Measurements from ENCODE around the gene SRPRA. TPM values are rescaled to one million over a fixed set of nuclear protein-coding genes. Genes with fewer than 3 reads are reported as not detected.
A peak's percentile ranks its signal among the peaks of the same experiment; 100 is the strongest.

The SRPRA gene
- total and polyA plus RNA-seq, 12 donors, result 32.5 to 88.4 (median 75.1) TPM

DNA sequence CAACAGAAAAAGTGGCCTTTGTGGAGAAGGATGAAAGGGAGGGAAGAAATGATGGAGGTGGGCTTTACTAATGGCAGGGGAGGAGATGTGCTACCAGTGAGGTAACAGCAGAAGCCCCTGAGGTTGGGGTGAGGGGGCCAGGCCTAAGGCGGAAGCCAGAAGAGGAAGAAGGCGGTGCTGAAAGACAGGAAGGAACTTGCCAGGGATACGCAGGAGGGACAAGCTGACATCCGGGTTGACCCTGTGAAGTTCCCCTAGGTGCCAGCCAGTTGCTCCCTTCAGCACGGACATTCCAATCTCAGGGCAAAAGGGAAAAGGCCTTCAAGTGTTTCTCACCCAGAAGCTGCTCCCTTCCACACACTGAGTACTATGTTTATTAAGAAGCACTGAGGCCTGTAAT is 11.9 kb upstream of the SRPRA start:
- Histone ChIP-seq H3K27ac (peak overlapping the region in 3 of 10 donors; percentile 19 to 81 (median 44)), H3K4me3 (no peak overlapping the region), H3K27me3 (no peaks in the 10 kb centered on the region), H3K9me3 (no peaks in the 10 kb centered on the region), H3K4me1 (peaks cover 0 to 51% (median 11%) of the 10 kb centered on the region in 9 donors), H3K36me3 (peaks cover 0 to 30% (median 0%) of the 10 kb centered on the region in 9 donors)
- ATAC-seq, result no peak
- TF ChIP-seq, protein P1, sequence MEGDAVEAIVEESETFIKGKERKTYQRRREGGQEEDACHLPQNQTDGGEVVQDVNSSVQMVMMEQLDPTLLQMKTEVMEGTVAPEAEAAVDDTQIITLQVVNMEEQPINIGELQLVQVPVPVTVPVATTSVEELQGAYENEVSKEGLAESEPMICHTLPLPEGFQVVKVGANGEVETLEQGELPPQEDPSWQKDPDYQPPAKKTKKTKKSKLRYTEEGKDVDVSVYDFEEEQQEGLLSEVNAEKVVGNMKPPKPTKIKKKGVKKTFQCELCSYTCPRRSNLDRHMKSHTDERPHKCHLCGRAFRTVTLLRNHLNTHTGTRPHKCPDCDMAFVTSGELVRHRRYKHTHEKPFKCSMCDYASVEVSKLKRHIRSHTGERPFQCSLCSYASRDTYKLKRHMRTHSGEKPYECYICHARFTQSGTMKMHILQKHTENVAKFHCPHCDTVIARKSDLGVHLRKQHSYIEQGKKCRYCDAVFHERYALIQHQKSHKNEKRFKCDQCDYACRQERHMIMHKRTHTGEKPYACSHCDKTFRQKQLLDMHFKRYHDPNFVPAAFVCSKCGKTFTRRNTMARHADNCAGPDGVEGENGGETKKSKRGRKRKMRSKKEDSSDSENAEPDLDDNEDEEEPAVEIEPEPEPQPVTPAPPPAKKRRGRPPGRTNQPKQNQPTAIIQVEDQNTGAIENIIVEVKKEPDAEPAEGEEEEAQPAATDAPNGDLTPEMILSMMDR (IDR thresholded peaks at IDR 0.05), result no peak
- no peak for DNase-seq
- intact Hi-C loops (cut with DNase I), result loop anchor here in 1 of 10 donors (5.0 kb wide), 1 partner anchor 63 kb away; no protein-coding TSS in a partner anchor
- 51 to 68% methylated on average over 5 of the region's 5 CpGs for WGBS, 2 donors

DNA sequence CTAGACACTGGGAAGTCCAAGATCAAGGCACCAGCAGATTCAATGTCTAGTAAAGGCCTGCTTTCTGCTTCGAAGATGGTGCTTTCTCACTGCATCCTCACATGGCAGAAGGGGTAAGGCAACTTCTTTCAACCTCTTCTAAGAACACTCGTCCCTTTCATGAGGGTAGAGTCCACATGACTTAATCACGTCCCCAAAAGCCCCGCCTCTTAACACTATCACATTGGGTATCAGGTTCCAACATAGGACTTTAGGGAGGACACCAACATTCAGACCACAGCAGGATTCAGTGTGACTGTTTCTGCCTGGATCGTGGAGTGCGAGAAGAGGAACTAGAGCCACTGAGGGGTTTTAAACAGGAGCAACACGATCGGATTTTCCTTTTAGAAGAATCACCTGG is 10.5 kb upstream of the SRPRA start:
- intact Hi-C loops (cut with DNase I), result no loop called here
- Histone ChIP-seq H3K27me3 (no peaks in the 10 kb centered on the region), H3K27ac (no peak overlapping the region), H3K36me3 (peaks cover 0 to 44% (median 0%) of the 10 kb centered on the region in 9 donors), H3K4me3 (no peak overlapping the region), H3K4me1 (peaks cover 0 to 38% (median 11%) of the 10 kb centered on the region in 9 donors), H3K9me3 (no peaks in the 10 kb centered on the region)
- TF ChIP-seq, protein P1 (IDR thresholded peaks at IDR 0.05), result no peak
- ATAC-seq (no peak), DNase-seq (no peak)
- WGBS, 2 donors, result 76 to 80% methylated on average over 8 of the region's 8 CpGs

DNA sequence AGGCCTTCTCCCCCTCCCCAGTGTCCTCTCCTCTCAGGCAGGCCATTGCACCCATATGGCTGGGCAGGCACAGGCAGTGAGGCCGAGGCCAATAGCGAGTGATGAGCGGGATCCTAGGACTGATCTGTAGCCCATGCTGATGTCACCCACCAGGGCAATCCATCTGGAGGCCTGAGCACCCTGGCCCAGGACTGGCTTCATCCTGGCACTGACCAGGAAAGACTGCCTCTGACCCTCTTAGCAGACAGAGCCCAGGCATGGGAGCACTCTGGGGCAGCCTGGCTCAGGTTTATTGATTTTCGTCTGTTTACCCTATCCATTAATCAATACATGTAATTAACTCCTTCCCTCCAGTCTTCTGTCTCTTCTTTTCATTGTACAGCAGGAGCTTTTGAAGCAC is 9.1 kb upstream of the SRPRA start:
- WGBS, 2 donors, result 91 to 93% methylated on average over 4 of the region's 4 CpGs

DNA sequence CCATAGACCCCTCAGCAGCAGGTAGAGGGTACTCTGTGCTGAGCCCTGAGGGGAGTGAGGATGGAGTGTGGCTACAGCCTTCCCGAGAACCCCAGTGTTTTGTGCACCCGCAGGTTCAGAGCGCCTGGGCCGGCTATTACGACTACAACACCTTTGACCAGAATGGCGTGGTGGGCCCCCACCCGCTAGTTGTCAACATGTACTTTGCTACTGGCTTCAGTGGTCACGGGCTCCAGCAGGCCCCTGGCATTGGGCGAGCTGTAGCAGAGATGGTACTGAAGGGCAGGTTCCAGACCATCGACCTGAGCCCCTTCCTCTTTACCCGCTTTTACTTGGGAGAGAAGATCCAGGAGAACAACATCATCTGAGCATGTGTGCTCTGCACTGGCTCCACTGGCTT is 8.6 kb upstream of the SRPRA start:
- TF ChIP-seq, protein P1 (IDR thresholded peaks at IDR 0.05), result no peak
- 95 to 97% methylated on average over 11 of the region's 11 CpGs for WGBS, 2 donors
- intact Hi-C loops (cut with DNase I), result no loop called here
- H3K36me3 ChIP-seq, result peaks cover 0 to 63% (median 0%) of the 10 kb centered on the region in 9 donors
- ATAC-seq, result no peak
- no peaks in the 10 kb centered on the region for H3K9me3 ChIP-seq
- no peak overlapping the region for H3K27ac ChIP-seq
- DNase-seq, result no peak
- H3K27me3 ChIP-seq, result no peaks in the 10 kb centered on the region
- H3K4me3 ChIP-seq, result no peak overlapping the region
- peaks cover 0 to 25% (median 9%) of the 10 kb centered on the region in 9 donors for H3K4me1 ChIP-seq

More for the DNA sequence above, 9.1 kb upstream of the SRPRA start:
- DNase-seq (no peak), ATAC-seq (no peak)
- TF ChIP-seq, protein P1 (IDR thresholded peaks at IDR 0.05), result no peak
- intact Hi-C loops (cut with DNase I), result no loop called here
- no peaks in the 10 kb centered on the region for H3K27me3 ChIP-seq
- H3K36me3 ChIP-seq, result peaks cover 0 to 58% (median 0%) of the 10 kb centered on the region in 9 donors
- H3K27ac ChIP-seq, result no peak overlapping the region
- H3K4me3 ChIP-seq, result no peak overlapping the region
- H3K4me1 ChIP-seq, result peaks cover 0 to 29% (median 11%) of the 10 kb centered on the region in 9 donors
- no peaks in the 10 kb centered on the region for H3K9me3 ChIP-seq
